ENCODE data around the gene IAH1. TPM values are rescaled to one million over a fixed set of nuclear protein-coding genes. Genes with fewer than 3 reads are reported as not detected.
A peak's percentile ranks its signal among the peaks of the same experiment; 100 is the strongest.

IAH1 gene
- total and polyA plus RNA-seq, 2 donors (not counting 1 experiment from before 2014, with no cell fraction given): 92.5 to 127 TPM

- no peak for TF ChIP-seq CTCF (conservative IDR thresholded peaks at IDR 0.05 in 1 of 2, IDR thresholded peaks at IDR 0.05 in 1 of 2; ENCODE audit: low read depth in 1 of 2, low read length in 2 of 2)
- no peak for TF ChIP-seq EZH2 (IDR thresholded peaks at IDR 0.05; ENCODE audit: low read length, missing control alignments)
- Histone ChIP-seq H3K9ac (ENCODE audit: insufficient read depth, low read length) (no peak overlapping the region), H2AFZ (ENCODE audit: low read length) (no peak overlapping the region), H4K20me1 (ENCODE audit: control insufficient read depth, extremely low read depth, insufficient read depth, low read length) (no peaks in the 10 kb centered on the region), H3K9me3 (ENCODE audit: control insufficient read depth, insufficient read depth, low read depth, low read length) (no peaks in the 10 kb centered on the region), H3K4me3 (replicated peaks in 1 of 4; ENCODE audit: control extremely low read depth in 1 of 4, insufficient read depth in 1 of 4, low read depth in 3 of 4, low read length in 4 of 4) (no peak overlapping the region), H3K79me2 (ENCODE audit: control insufficient read depth, insufficient read depth, low read length) (peaks cover 27% of the 10 kb centered on the region), H3K27me3 (ENCODE audit: control insufficient read depth, insufficient read depth, low read length) (no peaks in the 10 kb centered on the region), H3K36me3 (ENCODE audit: control insufficient read depth, insufficient read depth, low read length) (peaks cover 15% of the 10 kb centered on the region), H3K4me2 (ENCODE audit: extremely low read depth, insufficient read depth, low read length) (no peak overlapping the region), H3K4me1 (ENCODE audit: control insufficient read depth, extremely low read depth, insufficient read depth, low read length) (peaks cover 5% of the 10 kb centered on the region), H3K27ac (ENCODE audit: insufficient read depth, low read length) (no peak overlapping the region)
- DNase-seq (ENCODE audit: low read depth in 2 of 2): no peak
Measured at GRCh38 chr2:9478526-9478925, 4.2 kb downstream of the IAH1 start.

- Histone ChIP-seq H3K9ac (ENCODE audit: insufficient read depth, low read length) (no peak overlapping the region), H3K36me3 (ENCODE audit: control insufficient read depth, insufficient read depth, low read length) (peaks cover 27% of the 10 kb centered on the region), H3K27me3 (ENCODE audit: control insufficient read depth, insufficient read depth, low read length) (no peaks in the 10 kb centered on the region), H4K20me1 (ENCODE audit: control insufficient read depth, extremely low read depth, insufficient read depth, low read length) (no peaks in the 10 kb centered on the region), H3K79me2 (ENCODE audit: control insufficient read depth, insufficient read depth, low read length) (peaks cover 26% of the 10 kb centered on the region), H3K4me3 (replicated peaks in 1 of 4; ENCODE audit: control extremely low read depth in 1 of 4, insufficient read depth in 1 of 4, low read depth in 3 of 4, low read length in 4 of 4) (no peak overlapping the region), H3K9me3 (ENCODE audit: control insufficient read depth, insufficient read depth, low read depth, low read length) (no peaks in the 10 kb centered on the region), H3K4me2 (ENCODE audit: extremely low read depth, insufficient read depth, low read length) (no peak overlapping the region), H3K4me1 (ENCODE audit: control insufficient read depth, extremely low read depth, insufficient read depth, low read length) (peaks cover 2% of the 10 kb centered on the region), H2AFZ (ENCODE audit: low read length) (no peak overlapping the region), H3K27ac (ENCODE audit: insufficient read depth, low read length) (no peak overlapping the region)
- DNase-seq (ENCODE audit: low read depth in 2 of 2): no peak
- TF ChIP-seq CTCF (conservative IDR thresholded peaks at IDR 0.05 in 1 of 2, IDR thresholded peaks at IDR 0.05 in 1 of 2; ENCODE audit: low read depth in 1 of 2, low read length in 2 of 2) (no peak), EZH2 (IDR thresholded peaks at IDR 0.05; ENCODE audit: low read length, missing control alignments) (no peak)
Measured at GRCh38 chr2:9480157-9480556, 5.8 kb downstream of the IAH1 start.

GRCh38 chr2:9483107-9483506 is 8.8 kb downstream of the IAH1 start:
- peak in 1 of 2 donors; percentile 34 for DNase-seq (ENCODE audit: low read depth in 2 of 2)
- Histone ChIP-seq H3K4me1 (ENCODE audit: control insufficient read depth, extremely low read depth, insufficient read depth, low read length) (no peaks in the 10 kb centered on the region), H3K27me3 (ENCODE audit: control insufficient read depth, insufficient read depth, low read length) (no peaks in the 10 kb centered on the region), H3K79me2 (ENCODE audit: control insufficient read depth, insufficient read depth, low read length) (peaks cover 5% of the 10 kb centered on the region), H3K4me3 (replicated peaks in 1 of 4; ENCODE audit: control extremely low read depth in 1 of 4, insufficient read depth in 1 of 4, low read depth in 3 of 4, low read length in 4 of 4) (no peak overlapping the region), H3K36me3 (ENCODE audit: control insufficient read depth, insufficient read depth, low read length) (peaks cover 31% of the 10 kb centered on the region), H3K9ac (ENCODE audit: insufficient read depth, low read length) (no peak overlapping the region), H4K20me1 (ENCODE audit: control insufficient read depth, extremely low read depth, insufficient read depth, low read length) (no peaks in the 10 kb centered on the region), H2AFZ (ENCODE audit: low read length) (no peak overlapping the region), H3K27ac (ENCODE audit: insufficient read depth, low read length) (no peak overlapping the region), H3K9me3 (ENCODE audit: control insufficient read depth, insufficient read depth, low read depth, low read length) (no peaks in the 10 kb centered on the region), H3K4me2 (ENCODE audit: extremely low read depth, insufficient read depth, low read length) (no peak overlapping the region)
- no peak for TF ChIP-seq EZH2 (IDR thresholded peaks at IDR 0.05; ENCODE audit: low read length, missing control alignments)
- TF ChIP-seq CTCF (conservative IDR thresholded peaks at IDR 0.05 in 1 of 2, IDR thresholded peaks at IDR 0.05 in 1 of 2; ENCODE audit: low read depth in 1 of 2, low read length in 2 of 2): no peak
